IMR-90 (cell line): ENCODE measurements around the gene SDK1. TPM values are rescaled to one million over a fixed set of nuclear protein-coding genes. Genes with fewer than 3 reads are reported as not detected.

ENCODE experiments used
- ATAC-seq: fragments of 200-7000 bp; cut with Tn5 transposase; 2 replicates; pipeline ENCODE4 v1.9.1; 2020; ENCODE audit warnings: low read depth, mild to moderate bottlenecking, moderate library complexity
- BruUV-seq: library from RNA; stranded (reverse); fragments of 400-500 nt; replicated peaks from 2 replicates; lab custom pipeline; 2021; lab: Mats Ljungman, UMichigan
- CTCF ChIA-PET: fragments of 300-600 bp; formaldehyde crosslinking; extraction: SDS; loops from one replicate; lab custom pipeline; 2021; ENCODE audit warnings: antibody characterized with exemption; lab: Yijun Ruan, JAX
- POLR2A ChIA-PET: fragments of 300-600 bp; sonication (Branson Sonifier 250); formaldehyde crosslinking; loops from one replicate; lab custom pipeline; 2022; ENCODE audit warnings: antibody characterized with exemption; ENCODE audit not compliant: unreplicated experiment; lab: Charles Lee
- DNase-seq: peaks from one replicate; pipeline ENCODE4 v3.0.0; 2013
- H2AFZ ChIP-seq: replicated peaks from 2 replicates; pipeline ENCODE3; 2013; ENCODE audit warnings: low read length, mild to moderate bottlenecking; ENCODE audit not compliant: poor library complexity
- H2AK5ac ChIP-seq: 2 replicates; pipeline ENCODE4 v1.6.1; 2013; ENCODE audit warnings: low read depth, low read length, inconsistent platforms
- H2AK9ac ChIP-seq: replicated peaks from 2 replicates; pipeline ENCODE3; 2013; ENCODE audit warnings: mild to moderate bottlenecking, low read depth, low read length, moderate library complexity; ENCODE audit not compliant: poor library complexity
- H2BK120ac ChIP-seq: 2 replicates; pipeline ENCODE4 v1.6.1; 2013; ENCODE audit warnings: low read depth, low read length, inconsistent platforms
- H2BK15ac ChIP-seq: 3 replicates; pipeline ENCODE4 v1.6.1; 2013; ENCODE audit warnings: low read depth, low read length, inconsistent platforms
- H2BK20ac ChIP-seq: 2 replicates; pipeline ENCODE4 v1.6.1; 2013; ENCODE audit warnings: low read depth, mild to moderate bottlenecking, inconsistent platforms, low read length, moderate library complexity
- H2BK5ac ChIP-seq: 2 replicates; pipeline ENCODE4 v1.6.1; 2013; ENCODE audit warnings: mild to moderate bottlenecking, low read depth, low read length, inconsistent platforms; ENCODE audit not compliant: poor library complexity, severe bottlenecking
- H3K14ac ChIP-seq: replicated peaks from 2 replicates; pipeline ENCODE4 v1.6.1; 2013; ENCODE audit warnings: low read depth, low read length, inconsistent platforms
- H3K18ac ChIP-seq: 2 replicates; pipeline ENCODE4 v1.6.1; 2013; ENCODE audit warnings: low read depth, low read length, control low read depth
- H3K23ac ChIP-seq: 2 replicates; pipeline ENCODE4 v1.6.1; 2013; ENCODE audit warnings: low read depth, low read length, inconsistent platforms
- H3K27ac ChIP-seq: 2 replicates; pipeline ENCODE4 v1.5.1; 2013; ENCODE audit warnings: mild to moderate bottlenecking, control low read depth, low read length; ENCODE audit not compliant: insufficient read depth
- H3K27me3 ChIP-seq: 2 replicates; pipeline ENCODE4 v1.6.1; 2013; ENCODE audit warnings: low read length; ENCODE audit not compliant: control insufficient read depth, insufficient read depth
- H3K36me3 ChIP-seq: 2 replicates; pipeline ENCODE4 v1.6.1; 2013; ENCODE audit warnings: low read length, mixed read lengths; ENCODE audit not compliant: control insufficient read depth, insufficient read depth
- H3K4ac ChIP-seq: 2 replicates; pipeline ENCODE4 v1.6.1; 2013; ENCODE audit warnings: low read depth, low read length, inconsistent platforms
- H3K4me1 ChIP-seq: 2 replicates; pipeline ENCODE4 v1.6.1; 2013; ENCODE audit warnings: low read length, mixed read lengths; ENCODE audit not compliant: control insufficient read depth, insufficient read depth
- H3K4me2 ChIP-seq: 2 replicates; pipeline ENCODE4 v1.6.1; 2013; ENCODE audit warnings: low read depth, mild to moderate bottlenecking, control low read depth, low read length, moderate library complexity
- H3K4me3 ChIP-seq: 2 replicates; pipeline ENCODE4 v1.5.1; 2013; ENCODE audit warnings: low read depth, mild to moderate bottlenecking, control low read depth, low read length, moderate library complexity; ENCODE audit not compliant: insufficient read depth
- H3K56ac ChIP-seq: 2 replicates; pipeline ENCODE4 v1.6.1; 2013; ENCODE audit warnings: low read length, inconsistent platforms; ENCODE audit not compliant: insufficient read depth; ENCODE audit errors: extremely low read depth
- H3K79me1 ChIP-seq, 2 experiments: 2 replicates each; pipeline ENCODE4 v1.6.1; 2013; ENCODE audit warnings: low read length in 2 of 2, inconsistent platforms in 1 of 2, low read depth in 1 of 2
- H3K9ac ChIP-seq: 2 replicates; pipeline ENCODE4 v1.6.1; 2013; ENCODE audit warnings: low read depth, low read length, control low read depth
- H3K9me1 ChIP-seq: 2 replicates; pipeline ENCODE4 v1.6.1; 2013; ENCODE audit warnings: low read length, inconsistent platforms; ENCODE audit not compliant: insufficient read depth
- H3K9me3 ChIP-seq: 2 replicates; pipeline ENCODE4 v1.6.1; 2013; ENCODE audit warnings: low read length; ENCODE audit not compliant: control insufficient read depth, insufficient read depth
- H4K20me1 ChIP-seq: 2 replicates; pipeline ENCODE4 v1.6.1; 2013; ENCODE audit warnings: low read length, inconsistent platforms; ENCODE audit not compliant: insufficient read depth
- H4K5ac ChIP-seq: 2 replicates; pipeline ENCODE4 v1.6.1; 2013; ENCODE audit warnings: mild to moderate bottlenecking, low read depth, low read length, control low read depth
- H4K8ac ChIP-seq, 2 experiments: 2 replicates each; pipeline ENCODE4 v1.6.1; 2013; ENCODE audit warnings: low read depth in 2 of 2, low read length in 2 of 2, control low read depth in 1 of 2, inconsistent platforms in 1 of 2
- H4K91ac ChIP-seq: 2 replicates; pipeline ENCODE4 v1.6.1; 2013; ENCODE audit warnings: low read depth, low read length, inconsistent platforms; ENCODE audit not compliant: insufficient read depth
- BHLHE40 ChIP-seq: fragments of 150-350 bp; IDR thresholded peaks from 2 replicates; pipeline ENCODE4 v1.6.1; 2016; ENCODE audit warnings: mild to moderate bottlenecking, low read depth, low read length
- CEBPB ChIP-seq: IDR thresholded peaks from 2 replicates; pipeline ENCODE4 v1.6.1; 2012; ENCODE audit warnings: low read depth, low read length, improper control_type of control experiment
- CHD1 ChIP-seq: IDR thresholded peaks from 2 replicates; pipeline ENCODE4 v1.6.1; 2012; ENCODE audit warnings: low read depth, low read length, improper control_type of control experiment
- CTCF ChIP-seq: conservative IDR thresholded peaks from 2 replicates; pipeline ENCODE4 v1.5.1; 2012; ENCODE audit warnings: mild to moderate bottlenecking, low read depth, low read length, improper control_type of control experiment
- FOS ChIP-seq: fragments of 150-350 bp; IDR thresholded peaks from 2 replicates; pipeline ENCODE4 v1.6.1; 2016; ENCODE audit warnings: low read depth, low read length
- MXI1 ChIP-seq: IDR thresholded peaks from 2 replicates; pipeline ENCODE4 v1.6.1; 2012; ENCODE audit warnings: low read depth, mild to moderate bottlenecking, low read length, moderate library complexity, borderline replicate concordance
- NFE2L2 ChIP-seq: fragments of 150-350 bp; IDR thresholded peaks from 2 replicates; pipeline ENCODE4 v1.6.1; 2016; ENCODE audit warnings: low read depth, mild to moderate bottlenecking, low read length
- POLR2A ChIP-seq: IDR thresholded peaks from 2 replicates; pipeline ENCODE4 v1.6.1; 2012; ENCODE audit warnings: mild to moderate bottlenecking, low read depth, low read length
- RAD21 ChIP-seq: IDR thresholded peaks from 2 replicates; pipeline ENCODE4 v1.6.1; 2012; ENCODE audit warnings: low read length, improper control_type of control experiment
- RCOR1 ChIP-seq: IDR thresholded peaks from 2 replicates; pipeline ENCODE4 v1.6.1; 2012; ENCODE audit warnings: mild to moderate bottlenecking, low read length, improper control_type of control experiment; ENCODE audit not compliant: insufficient replicate concordance
- RFX5 ChIP-seq: IDR thresholded peaks from 2 replicates; pipeline ENCODE4 v1.8.0; 2012; ENCODE audit warnings: low read depth, mild to moderate bottlenecking, low read length, moderate library complexity
- SMC3 ChIP-seq: fragments of 150-350 bp; IDR thresholded peaks from 2 replicates; pipeline ENCODE4 v1.6.1; 2016; ENCODE audit warnings: low read depth, mild to moderate bottlenecking, antibody characterized with exemption, low read length, moderate library complexity
- WGBS, 2 experiments: methylation state at CpG; one replicate each; pipeline versions ENCODE4 v1.1.5 to v1.1.7; 2013; ENCODE audit warnings: missing lambda C conversion rate in 2 of 2; ENCODE audit not compliant: insufficient read length in 1 of 2; ENCODE audit errors: extremely low coverage in 2 of 2; 5-methylcytosine and 5-hydroxymethylcytosine counted together
- dilution Hi-C: fragments of 300-500 bp; cut with HindIII; formaldehyde crosslinking; loops from one replicate; pipeline ENCODE4 v1.14.3; 2018; ENCODE audit warnings: low sequenced_read_pairs; ENCODE audit not compliant: unreplicated experiment
- in situ Hi-C: fragments of 300-500 bp; cut with MboI; formaldehyde crosslinking; loops from 3 replicates; pipeline ENCODE4 v1.14.3; 2019; ENCODE audit warnings: low sequenced_read_pairs, inconsistent platforms, mixed read lengths
- intact Hi-C: fragments of 100-400 bp; cut with micrococcal nuclease; formaldehyde crosslinking; loops from 2 replicates; pipeline ENCODE4 v1.10.0; 2022
- polyA plus RNA-seq, 3 experiments: library from polyadenylated mRNA; depleted of rRNA; stranded (reverse); fragments of >200 nt; gene quantifications; 2 replicates each; pipeline ENCODE4 v1.2.3, GENCODE V29; 2012; ENCODE audit warnings: low replicate concordance in 1 of 3
- total RNA-seq: library from RNA; depleted of rRNA; stranded (reverse); fragments of >200 nt; gene quantifications from 2 replicates; pipeline ENCODE4 v1.2.3, GENCODE V29; 2012

SDK1 gene
- total and polyA plus RNA-seq, 2 of the 4 experiments (the other 2 are of a cell fraction), result 1.5 to 1.6 TPM

DNA sequence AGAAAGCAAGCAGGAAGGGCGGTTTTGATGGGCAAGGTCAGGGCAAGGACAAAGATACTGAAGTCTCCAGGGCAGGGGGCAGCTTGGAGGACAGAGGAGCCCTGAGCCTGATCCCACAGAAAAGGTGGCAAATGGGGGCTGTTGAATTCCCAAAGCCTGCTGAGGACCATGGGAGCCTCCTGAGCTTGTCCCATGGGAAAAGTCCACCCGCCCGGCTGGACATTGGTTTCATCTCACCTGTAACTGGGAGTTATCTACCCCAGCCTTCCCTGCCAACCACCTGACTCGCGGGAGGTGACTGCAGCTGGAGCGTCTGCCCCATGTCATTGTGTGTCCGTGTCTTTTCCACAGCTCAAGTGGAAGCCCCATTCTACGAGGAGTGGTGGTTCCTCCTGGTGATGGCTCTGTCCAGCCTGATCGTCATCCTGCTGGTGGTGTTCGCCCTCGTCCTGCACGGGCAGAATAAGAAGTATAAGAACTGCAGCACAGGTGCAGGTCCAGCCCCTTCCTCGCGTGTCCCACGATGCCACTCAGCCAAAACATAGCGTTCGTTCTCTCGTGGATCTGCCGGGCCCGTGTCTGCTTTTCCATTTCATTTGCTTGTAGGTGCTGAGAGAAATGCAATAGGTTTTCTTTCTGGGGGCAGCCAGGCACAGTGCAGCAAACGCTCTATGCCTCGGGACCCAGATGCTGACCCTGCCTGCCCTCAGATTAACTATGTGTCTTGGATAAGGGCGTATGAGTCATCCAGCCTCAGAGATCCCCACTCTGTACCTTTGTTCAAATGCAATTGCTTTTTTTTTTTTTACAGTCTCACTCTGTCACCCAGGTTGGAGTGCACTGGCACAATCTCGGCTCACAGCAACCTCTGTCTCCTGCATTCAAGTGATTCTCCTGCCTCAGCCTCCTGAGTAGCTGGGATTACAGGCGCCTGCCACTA lies 936.5 kb downstream of the SDK1 start:
- CTCF ChIA-PET, result no interaction called here
- H3K9me3 ChIP-seq, result peaks cover 10% of the 10 kb centered on the region; the same call in 1 of the 2 replicates

More for the DNA sequence above, 936.5 kb downstream of the SDK1 start:
- no peaks in the 10 kb centered on the region for H3K27me3 ChIP-seq
- H3K4me2 ChIP-seq, result no peak overlapping the region
- H3K56ac ChIP-seq, result no peak overlapping the region
- in situ Hi-C loops, result no loop called here
- no peaks in the 10 kb centered on the region for H4K20me1 ChIP-seq
- no peak overlapping the region for H3K4me3 ChIP-seq
- no peak overlapping the region for H2AK5ac ChIP-seq
- H3K79me1 ChIP-seq, result no peaks in the 10 kb centered on the region
- H4K8ac ChIP-seq, result no peak overlapping the region
- H2BK20ac ChIP-seq, result no peak overlapping the region
- H3K14ac ChIP-seq, result no peak overlapping the region
- no peak overlapping the region for H2AK9ac ChIP-seq
- dilution Hi-C loops, result no loop called here
- DNase-seq, result no peak
- H3K9me1 ChIP-seq, result no peaks in the 10 kb centered on the region
- no peak for TF ChIP-seq BHLHE40
- no peak for TF ChIP-seq CEBPB
- TF ChIP-seq CHD1, result no peak
- TF ChIP-seq POLR2A, result no peak
- TF ChIP-seq SMC3, result no peak
- no peak for TF ChIP-seq RFX5
- no peak for TF ChIP-seq MXI1
- no peak for TF ChIP-seq CTCF
- no peak for TF ChIP-seq NFE2L2
- TF ChIP-seq FOS, result no peak
- no peak for TF ChIP-seq RCOR1
- no peak for TF ChIP-seq RAD21
- no peak overlapping the region for H3K27ac ChIP-seq
- POLR2A ChIA-PET, result no interaction called here
- intact Hi-C loops, result no loop called here
- no peak overlapping the region for H3K4ac ChIP-seq
- no TSS peak for BruUV-seq
- no peak overlapping the region for H4K91ac ChIP-seq
- no peak overlapping the region for H2AFZ ChIP-seq
- no peaks in the 10 kb centered on the region for H3K36me3 ChIP-seq
- H4K5ac ChIP-seq, result no peak overlapping the region
- H3K4me1 ChIP-seq, result no peaks in the 10 kb centered on the region
- no peak overlapping the region for H3K9ac ChIP-seq
- 90% methylated on average over 12 of the region's 25 CpGs; no CpG with 5 or more reads in 1 of the 2 experiments for WGBS, 2 experiments
- no peak overlapping the region for H2BK5ac ChIP-seq
- no peak overlapping the region for H2BK15ac ChIP-seq
- no peak for ATAC-seq
- H3K18ac ChIP-seq, result no peak overlapping the region
- H3K23ac ChIP-seq, result no peak overlapping the region
- no peak overlapping the region for H2BK120ac ChIP-seq
